HUDEP-2 (cell line): ENCODE measurements around the gene MEF2A.

ENCODE experiments used
- DNase-seq, 76 experiments: peaks; one replicate each; lab custom pipeline; 2025; ENCODE audit not compliant: unreplicated experiment in 76 of 76; lab: John Stamatoyannopoulos, UW

Gene MEF2A

GRCh38 chr15:99561476-99562230 is 4.1 kb upstream of the MEF2A start:
- no peak for DNase-seq

- DNase-seq, result no peak
Observed at GRCh38 chr15:99562238-99562637, 3.5 kb upstream of the MEF2A start.

GRCh38 chr15:99564221-99565048 is 1.3 kb upstream of the MEF2A start:
- peak in 2 of 76 experiments; percentile 14 to 39 for DNase-seq

- peak in 3 of 76 experiments; percentile 35 to 57 (median 50) for DNase-seq
Observed at GRCh38 chr15:99565049-99565298, 810 bp upstream of the MEF2A start.

- peak in 6 of 76 experiments; percentile 13 to 34 (median 20) for DNase-seq
Observed at GRCh38 chr15:99566157-99566897, 543 bp downstream of the MEF2A start.

- peak in 3 of 76 experiments; percentile 4 to 19 (median 11) for DNase-seq
Observed at GRCh38 chr15:99568625-99569352, 3.0 kb downstream of the MEF2A start.

- no peak for DNase-seq
Observed at GRCh38 chr15:99571299-99571698, 5.5 kb downstream of the MEF2A start.

- DNase-seq, result no peak
Observed at GRCh38 chr15:99574048-99574447, 8.3 kb downstream of the MEF2A start.

GRCh38 chr15:99574502-99574901 is 8.7 kb downstream of the MEF2A start:
- no peak for DNase-seq

GRCh38 chr15:99578809-99579208 is 13.0 kb downstream of the MEF2A start:
- DNase-seq, result no peak

- no peak for DNase-seq
Observed at GRCh38 chr15:99580076-99580475, 14.3 kb downstream of the MEF2A start.

- no peak for DNase-seq
Observed at GRCh38 chr15:99582508-99582960, 16.8 kb downstream of the MEF2A start.

GRCh38 chr15:99584081-99584600 is 18.4 kb downstream of the MEF2A start:
- no peak for DNase-seq

- no peak for DNase-seq
Observed at GRCh38 chr15:99586121-99586520, 20.3 kb downstream of the MEF2A start.

GRCh38 chr15:99589801-99590200 is 24.0 kb downstream of the MEF2A start:
- DNase-seq, result no peak

- DNase-seq, result no peak
Observed at GRCh38 chr15:99590913-99591646, 25.3 kb downstream of the MEF2A start.

GRCh38 chr15:99592145-99592791 is 26.5 kb downstream of the MEF2A start:
- DNase-seq, result no peak

GRCh38 chr15:99593070-99593469 is 27.3 kb downstream of the MEF2A start:
- no peak for DNase-seq

GRCh38 chr15:99594916-99595315 is 29.1 kb downstream of the MEF2A start:
- no peak for DNase-seq
